K562 (cell line): ENCODE results near the gene KRT8. TPM values are rescaled to one million over a fixed set of nuclear protein-coding genes. Genes with fewer than 3 reads are reported as not detected.

Source experiments
- NFXL1 ChIP-seq: fragments of 450-650 bp; formaldehyde crosslinking; IDR thresholded peaks from 2 replicates; pipeline ENCODE4 v1.4.0; 2021; ENCODE audit warnings: mild to moderate bottlenecking
- NR2F6 ChIP-seq: fragments of 450-650 bp; formaldehyde crosslinking; IDR thresholded peaks from 2 replicates; pipeline ENCODE4 v1.4.0; 2020; ENCODE audit warnings: mild to moderate bottlenecking
- POLR2AphosphoS2 ChIP-seq: IDR thresholded peaks from 2 replicates; pipeline ENCODE4 v1.6.1; 2012; ENCODE audit warnings: low read length, improper control_type of control experiment
- RBM25 ChIP-seq: fragments of 200-400 bp; formaldehyde crosslinking; IDR thresholded peaks from 2 replicates; pipeline ENCODE4 v1.6.1; 2018; ENCODE audit warnings: low read length, low read depth, moderate library complexity; ENCODE audit not compliant: severe bottlenecking
- SUPT5H ChIP-seq: fragments of 450-650 bp; IDR thresholded peaks from 2 replicates; pipeline ENCODE4 v1.6.1; 2016
- polyA plus RNA-seq, 8 experiments: library from polyadenylated mRNA; depleted of rRNA in 4 of 8; stranded (reverse) in 5 of 8; unstranded in 3 of 8; fragments of >200 nt; fragmentation: Nextera tagmentation in 2 of 8; fragmentation: Illumina TruSeq in 1 of 8; extraction: Ambion mirVana in 2 of 8; extraction: Trizol in 1 of 8; gene quantifications; 2 replicates each; pipeline versions ENCODE4 v1.2.1 to v1.2.3, GENCODE V29; 2011 to 2014; ENCODE audit warnings: inconsistent platforms in 1 of 8, missing spikeins in 1 of 8
- total RNA-seq, 7 experiments: library from RNA; depleted of rRNA in 6 of 7; stranded (reverse); fragments of >200 nt in 6 of 7; fragmentation: Illumina TruSeq in 2 of 7; extraction: Trizol in 2 of 7; gene quantifications; 2 replicates each; pipeline versions ENCODE4 v1.2.1 to v1.2.3, GENCODE V29; 2011 to 2021; ENCODE audit warnings: low replicate concordance in 1 of 7
- TF ChIP-seq, protein P1 (sequence below), 2 experiments: fragments of 450-650 bp in 1 of 2; sonication (generic) in 1 of 2; formaldehyde crosslinking in 1 of 2; IDR thresholded peaks; 2 replicates each; pipeline versions ENCODE4 v1.7.1 to v1.9.0; 2016 to 2022; ENCODE audit warnings: inconsistent platforms in 1 of 2, mild to moderate bottlenecking in 1 of 2, missing genetic modification reagents in 1 of 2

KRT8 gene
- total and polyA plus RNA-seq, 9 of the 15 experiments (the other 6 are each of a cell fraction or from before 2014, with no cell fraction given) = 41.5 to 661 (median 260) TPM

DNA sequence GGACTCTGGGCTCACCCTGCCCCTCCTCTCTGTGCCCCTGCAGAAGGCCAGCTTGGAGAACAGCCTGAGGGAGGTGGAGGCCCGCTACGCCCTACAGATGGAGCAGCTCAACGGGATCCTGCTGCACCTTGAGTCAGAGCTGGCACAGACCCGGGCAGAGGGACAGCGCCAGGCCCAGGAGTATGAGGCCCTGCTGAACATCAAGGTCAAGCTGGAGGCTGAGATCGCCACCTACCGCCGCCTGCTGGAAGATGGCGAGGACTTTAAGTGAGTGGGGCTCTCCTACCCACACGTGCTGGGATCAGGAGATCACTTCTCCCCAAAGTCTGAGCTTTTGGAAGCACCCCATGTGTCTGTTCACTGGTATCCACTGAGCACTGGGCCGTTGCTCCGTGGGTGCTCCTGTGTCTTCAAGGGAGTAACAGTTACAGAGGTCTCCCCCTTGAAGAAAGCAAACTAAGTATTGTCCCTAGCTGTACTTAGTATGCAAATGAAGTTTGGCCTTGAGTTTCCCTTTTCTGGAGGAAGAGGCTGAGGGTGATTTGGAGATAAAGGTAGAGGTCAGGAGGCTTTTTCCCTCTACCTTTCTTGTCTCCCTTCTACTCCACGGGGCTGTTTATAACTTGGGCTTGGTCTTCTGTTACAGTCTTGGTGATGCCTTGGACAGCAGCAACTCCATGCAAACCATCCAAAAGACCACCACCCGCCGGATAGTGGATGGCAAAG lies 47.4 kb upstream of the KRT8 start (continued):
- TF ChIP-seq NFXL1 (CRISPR knock-in tag) = no peak
- TF ChIP-seq SUPT5H = no peak
- TF ChIP-seq NR2F6 (CRISPR knock-in tag) = no peak
- no peak for TF ChIP-seq RBM25
- no peak for TF ChIP-seq POLR2AphosphoS2
- TF ChIP-seq, protein P1, sequence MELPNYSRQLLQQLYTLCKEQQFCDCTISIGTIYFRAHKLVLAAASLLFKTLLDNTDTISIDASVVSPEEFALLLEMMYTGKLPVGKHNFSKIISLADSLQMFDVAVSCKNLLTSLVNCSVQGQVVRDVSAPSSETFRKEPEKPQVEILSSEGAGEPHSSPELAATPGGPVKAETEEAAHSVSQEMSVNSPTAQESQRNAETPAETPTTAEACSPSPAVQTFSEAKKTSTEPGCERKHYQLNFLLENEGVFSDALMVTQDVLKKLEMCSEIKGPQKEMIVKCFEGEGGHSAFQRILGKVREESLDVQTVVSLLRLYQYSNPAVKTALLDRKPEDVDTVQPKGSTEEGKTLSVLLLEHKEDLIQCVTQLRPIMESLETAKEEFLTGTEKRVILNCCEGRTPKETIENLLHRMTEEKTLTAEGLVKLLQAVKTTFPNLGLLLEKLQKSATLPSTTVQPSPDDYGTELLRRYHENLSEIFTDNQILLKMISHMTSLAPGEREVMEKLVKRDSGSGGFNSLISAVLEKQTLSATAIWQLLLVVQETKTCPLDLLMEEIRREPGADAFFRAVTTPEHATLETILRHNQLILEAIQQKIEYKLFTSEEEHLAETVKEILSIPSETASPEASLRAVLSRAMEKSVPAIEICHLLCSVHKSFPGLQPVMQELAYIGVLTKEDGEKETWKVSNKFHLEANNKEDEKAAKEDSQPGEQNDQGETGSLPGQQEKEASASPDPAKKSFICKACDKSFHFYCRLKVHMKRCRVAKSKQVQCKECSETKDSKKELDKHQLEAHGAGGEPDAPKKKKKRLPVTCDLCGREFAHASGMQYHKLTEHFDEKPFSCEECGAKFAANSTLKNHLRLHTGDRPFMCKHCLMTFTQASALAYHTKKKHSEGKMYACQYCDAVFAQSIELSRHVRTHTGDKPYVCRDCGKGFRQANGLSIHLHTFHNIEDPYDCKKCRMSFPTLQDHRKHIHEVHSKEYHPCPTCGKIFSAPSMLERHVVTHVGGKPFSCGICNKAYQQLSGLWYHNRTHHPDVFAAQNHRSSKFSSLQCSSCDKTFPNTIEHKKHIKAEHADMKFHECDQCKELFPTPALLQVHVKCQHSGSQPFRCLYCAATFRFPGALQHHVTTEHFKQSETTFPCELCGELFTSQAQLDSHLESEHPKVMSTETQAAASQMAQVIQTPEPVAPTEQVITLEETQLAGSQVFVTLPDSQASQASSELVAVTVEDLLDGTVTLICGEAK (IDR thresholded peaks at IDR 0.05) = no peak
- TF ChIP-seq, protein P1 (CRISPR knock-in tag; IDR thresholded peaks at IDR 0.05) = no peak
